GM19452 (cell line): ENCODE data around the gene DBNDD1.
"Not testable (repeated sequence)": the region's sequence is repeated elsewhere in the genome, so short reads cannot be mapped to it uniquely, and the experiment has no call there.

Experiments
- ATAC-seq: cut with Tn5 transposase; IDR thresholded peaks from one replicate; pipeline ENCODE4 v1.9.1; 2021; ENCODE audit not compliant: unreplicated experiment

Gene DBNDD1

GRCh38 chr16:90018652-90019542 is at the start of gene DBNDD1:
Gene DBNDD1 (minus strand): TSS chr16:90019456. CDS start chr16:90019341, 115 bp downstream.
- no peak for ATAC-seq

- ATAC-seq, result no peak
Measured at GRCh38 chr16:90061437-90061836, 42.2 kb upstream of the DBNDD1 start.

GRCh38 chr16:90057738-90058173 is 38.5 kb upstream of the DBNDD1 start:
- no peak for ATAC-seq

GRCh38 chr16:90056521-90056920 is 37.3 kb upstream of the DBNDD1 start:
- not testable (repeated sequence) for ATAC-seq

GRCh38 chr16:90055371-90055770 is 36.1 kb upstream of the DBNDD1 start:
- no peak for ATAC-seq

- ATAC-seq, result no peak
Measured at GRCh38 chr16:90054554-90054953, 35.3 kb upstream of the DBNDD1 start.

- ATAC-seq, result no peak
Measured at GRCh38 chr16:90053902-90054500, 34.7 kb upstream of the DBNDD1 start.

GRCh38 chr16:90050969-90051368 is 31.7 kb upstream of the DBNDD1 start:
- ATAC-seq, result no peak

- no peak for ATAC-seq
Measured at GRCh38 chr16:90048737-90049330, 29.6 kb upstream of the DBNDD1 start.

- ATAC-seq, result no peak
Measured at GRCh38 chr16:90048347-90048722, 29.1 kb upstream of the DBNDD1 start.

- ATAC-seq, result no peak
Measured at GRCh38 chr16:90047714-90048346, 28.6 kb upstream of the DBNDD1 start.

- no peak for ATAC-seq
Measured at GRCh38 chr16:90046971-90047713, 27.9 kb upstream of the DBNDD1 start.

- no peak for ATAC-seq
Measured at GRCh38 chr16:90046122-90046970, 27.1 kb upstream of the DBNDD1 start.

- ATAC-seq, result no peak
Measured at GRCh38 chr16:90044111-90044551, 24.9 kb upstream of the DBNDD1 start.

GRCh38 chr16:90043526-90043925 is 24.3 kb upstream of the DBNDD1 start:
- no peak for ATAC-seq

GRCh38 chr16:90042946-90043514 is 23.8 kb upstream of the DBNDD1 start:
- no peak for ATAC-seq

- ATAC-seq, result no peak
Measured at GRCh38 chr16:90041896-90042473, 22.7 kb upstream of the DBNDD1 start.

GRCh38 chr16:90040152-90041023 is 21.1 kb upstream of the DBNDD1 start:
- no peak for ATAC-seq
